Karpas-422 (cell line): ENCODE measurements around the gene NR2C2AP. TPM values are rescaled to one million over a fixed set of nuclear protein-coding genes. Genes with fewer than 3 reads are reported as not detected.
A peak's percentile ranks its signal among the peaks of the same experiment; 100 is the strongest.

ENCODE experiments used
- DNase-seq: peaks from one replicate; pipeline ENCODE4 v3.0.0-alpha.2; 2015
- H2AFZ ChIP-seq: fragments of 200-600 bp; sonication (generic); 2 replicates; pipeline ENCODE4 v1.6.1; 2014; ENCODE audit warnings: antibody characterized with exemption, low read length, mixed read lengths
- H3K27ac ChIP-seq: fragments of 200-600 bp; sonication (generic); 2 replicates; pipeline ENCODE4 v1.5.1; 2014; ENCODE audit warnings: mild to moderate bottlenecking, low read length, moderate library complexity
- H3K27me3 ChIP-seq: fragments of 200-600 bp; sonication (generic); 2 replicates; pipeline ENCODE4 v1.6.1; 2014; ENCODE audit warnings: low read length, mixed read lengths
- H3K36me3 ChIP-seq: fragments of 200-600 bp; sonication (generic); 2 replicates; pipeline ENCODE4 v1.6.1; 2014; ENCODE audit warnings: low read length, mixed read lengths; ENCODE audit not compliant: insufficient read depth
- H3K4me1 ChIP-seq: fragments of 200-600 bp; sonication (generic); 2 replicates; pipeline ENCODE4 v1.6.1; 2014; ENCODE audit warnings: mild to moderate bottlenecking, low read length, mixed read lengths
- H3K4me2 ChIP-seq: fragments of 200-600 bp; sonication (generic); 2 replicates; pipeline ENCODE4 v1.6.1; 2014; ENCODE audit warnings: low read length, low read depth, mild to moderate bottlenecking; ENCODE audit not compliant: poor library complexity, severe bottlenecking
- H3K4me3 ChIP-seq: fragments of 200-600 bp; sonication (generic); 2 replicates; pipeline ENCODE4 v1.5.1; 2014; ENCODE audit warnings: mild to moderate bottlenecking, antibody characterized with exemption, low read length, mixed read lengths
- H3K79me2 ChIP-seq: fragments of 200-600 bp; sonication (generic); 2 replicates; pipeline ENCODE4 v1.6.1; 2014; ENCODE audit warnings: mild to moderate bottlenecking, low read length, mixed read lengths
- H3K9ac ChIP-seq: fragments of 200-600 bp; sonication (generic); 2 replicates; pipeline ENCODE4 v1.6.0; 2014; ENCODE audit warnings: low read length
- H3K9me2 ChIP-seq: fragments of 200-600 bp; sonication (generic), shearing (Covaris generic); replicated peaks from 2 replicates; pipeline ENCODE4 v1.6.0; 2014; ENCODE audit warnings: mild to moderate bottlenecking, low read length, moderate library complexity; ENCODE audit not compliant: insufficient read depth
- H3K9me3 ChIP-seq: fragments of 300-700, 200-600 bp; sonication (generic); 2 replicates; pipeline ENCODE4 v1.6.1; 2014; ENCODE audit warnings: low read length, mixed read lengths
- H4K20me1 ChIP-seq: fragments of 200-600 bp; sonication (generic); 2 replicates; pipeline ENCODE4 v1.6.1; 2014; ENCODE audit warnings: mild to moderate bottlenecking, antibody characterized with exemption, low read length, low read depth; ENCODE audit not compliant: insufficient read depth
- total RNA-seq: library from RNA; depleted of rRNA; stranded (reverse); fragments of >200 nt; shearing (Covaris generic); gene quantifications from 2 replicates; pipeline ENCODE4 v1.2.3, GENCODE V29; 2014; ENCODE audit warnings: low replicate concordance

The NR2C2AP gene
- total RNA-seq, 1 experiment from 2014 or later, result 6.9 TPM

- H3K79me2 ChIP-seq, result no peaks in the 10 kb centered on the region
- H4K20me1 ChIP-seq, result no peaks in the 10 kb centered on the region
- H2AFZ ChIP-seq, result no peak overlapping the region
- no peaks in the 10 kb centered on the region for H3K4me1 ChIP-seq
- no peak overlapping the region for H3K27ac ChIP-seq
- H3K27me3 ChIP-seq, result no peaks in the 10 kb centered on the region
- H3K4me3 ChIP-seq, result no peak overlapping the region
- H3K36me3 ChIP-seq, result no peaks in the 10 kb centered on the region
- no peak overlapping the region for H3K9ac ChIP-seq
- no peak for DNase-seq
- H3K4me2 ChIP-seq, result no peak overlapping the region
- H3K9me3 ChIP-seq, result peaks cover 14% of the 10 kb centered on the region
- H3K9me2 ChIP-seq, result no peaks in the 10 kb centered on the region
Observed at GRCh38 chr19:19232261-19232721, 29.1 kb upstream of the NR2C2AP start.

GRCh38 chr19:19230999-19231398, 27.8 kb upstream of the NR2C2AP start:
- Histone ChIP-seq H3K9me3 (peaks cover 11% of the 10 kb centered on the region), H3K9ac (no peak overlapping the region), H4K20me1 (no peaks in the 10 kb centered on the region), H3K79me2 (no peaks in the 10 kb centered on the region), H3K4me2 (no peak overlapping the region), H3K27ac (no peak overlapping the region), H2AFZ (no peak overlapping the region), H3K9me2 (no peaks in the 10 kb centered on the region), H3K4me3 (no peak overlapping the region), H3K36me3 (no peaks in the 10 kb centered on the region), H3K27me3 (no peaks in the 10 kb centered on the region), H3K4me1 (no peaks in the 10 kb centered on the region)
- DNase-seq, result no peak

- peaks cover 10% of the 10 kb centered on the region for H3K9me3 ChIP-seq
- H4K20me1 ChIP-seq, result no peaks in the 10 kb centered on the region
- H3K4me2 ChIP-seq, result no peak overlapping the region
- H3K4me3 ChIP-seq, result no peak overlapping the region
- H3K9ac ChIP-seq, result no peak overlapping the region
- no peaks in the 10 kb centered on the region for H3K27me3 ChIP-seq
- no peaks in the 10 kb centered on the region for H3K9me2 ChIP-seq
- no peak overlapping the region for H2AFZ ChIP-seq
- no peaks in the 10 kb centered on the region for H3K79me2 ChIP-seq
- peaks cover 10% of the 10 kb centered on the region for H3K4me1 ChIP-seq
- no peaks in the 10 kb centered on the region for H3K36me3 ChIP-seq
- no peak overlapping the region for H3K27ac ChIP-seq
- no peak for DNase-seq
Observed at GRCh38 chr19:19229701-19230100, 26.5 kb upstream of the NR2C2AP start.

GRCh38 chr19:19227217-19227616, 24.0 kb upstream of the NR2C2AP start:
- no peak overlapping the region for H3K4me2 ChIP-seq

GRCh38 chr19:19226663-19227062, 23.4 kb upstream of the NR2C2AP start:
- Histone ChIP-seq H4K20me1 (no peaks in the 10 kb centered on the region), H3K36me3 (no peaks in the 10 kb centered on the region), H3K4me2 (no peak overlapping the region), H3K27ac (no peak overlapping the region), H3K9me3 (no peaks in the 10 kb centered on the region), H3K4me1 (peaks cover 10% of the 10 kb centered on the region), H3K27me3 (no peaks in the 10 kb centered on the region), H2AFZ (no peak overlapping the region), H3K9me2 (no peaks in the 10 kb centered on the region), H3K4me3 (no peak overlapping the region), H3K9ac (no peak overlapping the region), H3K79me2 (no peaks in the 10 kb centered on the region)
- DNase-seq, result no peak

More at GRCh38 chr19:19227217-19227616, 24.0 kb upstream of the NR2C2AP start:
- no peak for DNase-seq
- Histone ChIP-seq H3K9me2 (no peaks in the 10 kb centered on the region), H3K9me3 (no peaks in the 10 kb centered on the region), H3K36me3 (no peaks in the 10 kb centered on the region), H3K27ac (no peak overlapping the region), H3K4me1 (peaks cover 10% of the 10 kb centered on the region), H2AFZ (no peak overlapping the region), H3K27me3 (no peaks in the 10 kb centered on the region), H3K9ac (no peak overlapping the region), H4K20me1 (no peaks in the 10 kb centered on the region), H3K4me3 (no peak overlapping the region), H3K79me2 (no peaks in the 10 kb centered on the region)

GRCh38 chr19:19226204-19226603, 23.0 kb upstream of the NR2C2AP start:
- H3K27ac ChIP-seq, result no peak overlapping the region
- H3K9me2 ChIP-seq, result no peaks in the 10 kb centered on the region
- no peaks in the 10 kb centered on the region for H3K27me3 ChIP-seq
- H3K36me3 ChIP-seq, result no peaks in the 10 kb centered on the region
- peaks cover 10% of the 10 kb centered on the region for H3K4me1 ChIP-seq
- H2AFZ ChIP-seq, result no peak overlapping the region
- no peak for DNase-seq
- H3K9ac ChIP-seq, result no peak overlapping the region
- no peaks in the 10 kb centered on the region for H4K20me1 ChIP-seq
- no peak overlapping the region for H3K4me3 ChIP-seq
- no peaks in the 10 kb centered on the region for H3K79me2 ChIP-seq
- no peak overlapping the region for H3K4me2 ChIP-seq
- H3K9me3 ChIP-seq, result no peaks in the 10 kb centered on the region

- peak; percentile 90 for DNase-seq
- Histone ChIP-seq H3K4me3 (peak overlapping the region; percentile 35; the same call in 1 of the 2 replicates), H3K9me2 (no peaks in the 10 kb centered on the region), H3K9me3 (no peaks in the 10 kb centered on the region), H2AFZ (peak overlapping the region; percentile 43; the same call in 1 of the 2 replicates), H3K4me2 (peak overlapping the region; percentile 53), H4K20me1 (no peaks in the 10 kb centered on the region), H3K9ac (peak overlapping the region; percentile 43), H3K36me3 (no peaks in the 10 kb centered on the region), H3K79me2 (no peaks in the 10 kb centered on the region), H3K27me3 (no peaks in the 10 kb centered on the region), H3K27ac (no peak overlapping the region), H3K4me1 (peaks cover 10% of the 10 kb centered on the region)
Observed at GRCh38 chr19:19224852-19225494, 21.8 kb upstream of the NR2C2AP start.

- Histone ChIP-seq H3K79me2 (no peaks in the 10 kb centered on the region), H3K4me3 (peak overlapping the region; percentile 35; the same call in 1 of the 2 replicates), H3K9ac (peak overlapping the region; percentile 43; the same call in 1 of the 2 replicates), H3K4me1 (peaks cover 10% of the 10 kb centered on the region), H3K36me3 (no peaks in the 10 kb centered on the region), H4K20me1 (no peaks in the 10 kb centered on the region), H2AFZ (0 out of 2 replicates have a peak overlapping the region, but pooled peaks have one; percentile 43), H3K27me3 (no peaks in the 10 kb centered on the region), H3K4me2 (peak overlapping the region; percentile 53), H3K27ac (no peak overlapping the region), H3K9me3 (no peaks in the 10 kb centered on the region), H3K9me2 (no peaks in the 10 kb centered on the region)
- no peak for DNase-seq
Observed at GRCh38 chr19:19224150-19224851, 21.1 kb upstream of the NR2C2AP start.
